ENCODE results near the gene AUP1. TPM values are rescaled to one million over a fixed set of nuclear protein-coding genes. Genes with fewer than 3 reads are reported as not detected.
A peak's percentile ranks its signal among the peaks of the same experiment; 100 is the strongest.

AUP1 gene
- total RNA-seq, 1 donor from 2014 or later, result 178 TPM

DNA sequence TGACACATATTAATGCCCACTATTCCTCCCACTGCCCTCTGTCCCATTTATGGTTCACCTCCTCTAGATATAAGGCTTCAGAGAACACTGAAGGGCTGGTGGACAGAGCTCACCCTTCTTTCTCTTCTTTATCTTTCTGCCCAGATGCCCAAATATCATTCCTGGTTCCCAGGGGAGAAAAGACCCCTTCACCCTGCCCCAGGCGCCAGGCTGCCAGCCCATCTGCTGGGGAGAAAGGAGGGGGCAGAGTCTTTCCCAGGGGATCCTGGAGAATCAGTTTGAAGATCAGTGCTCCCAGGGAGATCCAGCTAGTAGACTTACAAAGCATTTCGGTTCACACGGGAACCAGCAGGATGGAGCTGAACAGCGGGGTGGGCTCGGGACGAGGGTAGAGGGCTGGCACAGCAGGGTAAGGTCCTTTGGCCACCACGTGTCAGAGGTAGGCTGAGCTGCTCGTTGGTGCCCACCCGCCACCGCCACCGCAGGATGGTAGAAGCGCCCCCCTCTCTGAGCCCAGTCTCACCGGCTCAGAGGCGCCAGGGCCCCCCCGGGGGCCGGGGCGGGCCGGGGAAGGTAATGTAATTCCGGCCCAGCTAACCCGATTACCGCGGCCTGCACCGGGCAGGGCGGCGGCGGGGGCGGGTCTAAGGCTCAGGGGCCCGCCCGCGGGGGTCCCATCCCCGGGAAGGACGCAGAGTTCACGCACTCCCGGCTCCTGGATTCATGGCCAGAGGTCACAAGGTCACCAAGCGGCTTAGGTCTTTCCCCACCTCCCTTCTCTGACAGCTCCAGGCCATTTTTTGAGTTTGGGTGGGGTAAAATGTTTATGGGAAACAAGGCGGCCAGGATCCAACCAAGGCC lies 16.5 kb downstream of the AUP1 start:
- intact Hi-C loops (cut with micrococcal nuclease), result no loop called here
- peak overlapping the region; percentile 66 for H3K4me3 Mint-ChIP-seq

DNA sequence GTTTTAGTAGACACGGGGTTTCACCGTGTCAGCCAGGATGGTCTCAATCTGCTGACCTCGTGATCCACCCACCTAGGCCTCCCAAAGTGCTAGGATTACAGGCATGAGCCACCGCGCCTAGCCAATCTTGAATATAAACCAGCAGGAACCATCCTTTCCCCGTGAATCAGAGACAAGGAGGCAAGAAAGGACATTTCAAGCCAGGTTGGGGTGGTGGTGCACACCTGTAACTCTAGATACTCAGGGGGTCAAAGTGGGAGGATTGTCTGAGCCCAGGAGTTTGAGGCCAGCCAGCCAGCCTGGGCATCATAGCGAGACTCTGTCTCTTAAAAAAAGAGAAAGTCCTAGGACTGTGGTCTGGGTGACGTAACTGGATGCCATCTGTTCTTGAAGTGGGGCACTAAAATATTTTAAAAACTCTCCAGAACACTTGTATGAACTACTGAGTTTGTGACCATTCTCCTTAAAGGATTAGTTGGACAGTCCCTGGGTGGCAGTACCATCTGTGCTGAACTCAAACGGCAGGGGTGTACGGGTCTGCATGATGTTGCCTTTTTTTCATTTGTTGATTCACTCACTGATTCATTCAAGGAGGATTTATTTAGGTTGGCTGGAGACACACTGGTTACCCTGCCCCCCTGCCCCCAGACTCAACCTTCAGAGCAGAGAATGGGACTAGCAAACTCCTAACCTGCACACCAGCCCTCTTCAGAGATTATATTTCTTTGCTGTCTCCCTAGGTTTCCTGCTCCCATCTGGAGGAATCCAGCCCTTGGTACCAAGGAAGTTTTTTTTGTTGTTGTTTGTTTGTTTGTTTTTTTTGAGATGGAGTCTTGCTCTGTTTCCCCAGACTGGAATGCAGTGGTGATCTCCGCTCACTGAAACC lies 18.2 kb downstream of the AUP1 start:
- no peaks in the 10 kb centered on the region for H3K9me3 Mint-ChIP-seq
- no peak overlapping the region for H3K27ac Mint-ChIP-seq
- H3K36me3 Mint-ChIP-seq (ENCODE audit: low read depth), result peaks cover 10% of the 10 kb centered on the region
- H3K4me3 Mint-ChIP-seq, result no peak overlapping the region
- DNase-seq (ENCODE audit: low spot score), result no peak
- intact Hi-C loops (cut with micrococcal nuclease), result no loop called here
- H3K4me1 Mint-ChIP-seq (ENCODE audit: low read depth), result peaks cover 34% of the 10 kb centered on the region
- H3K27me3 Mint-ChIP-seq (ENCODE audit: insufficient read depth), result peaks cover 37% of the 10 kb centered on the region

More for the DNA sequence above, 16.5 kb downstream of the AUP1 start:
- Mint-ChIP-seq H3K36me3 (ENCODE audit: low read depth) (peaks cover 13% of the 10 kb centered on the region), H3K27ac (peak overlapping the region; percentile 52), H3K4me1 (ENCODE audit: low read depth) (peaks cover 27% of the 10 kb centered on the region), H3K9me3 (no peaks in the 10 kb centered on the region), H3K27me3 (ENCODE audit: insufficient read depth) (peaks cover 52% of the 10 kb centered on the region)
- no peak for DNase-seq (ENCODE audit: low spot score)

DNA sequence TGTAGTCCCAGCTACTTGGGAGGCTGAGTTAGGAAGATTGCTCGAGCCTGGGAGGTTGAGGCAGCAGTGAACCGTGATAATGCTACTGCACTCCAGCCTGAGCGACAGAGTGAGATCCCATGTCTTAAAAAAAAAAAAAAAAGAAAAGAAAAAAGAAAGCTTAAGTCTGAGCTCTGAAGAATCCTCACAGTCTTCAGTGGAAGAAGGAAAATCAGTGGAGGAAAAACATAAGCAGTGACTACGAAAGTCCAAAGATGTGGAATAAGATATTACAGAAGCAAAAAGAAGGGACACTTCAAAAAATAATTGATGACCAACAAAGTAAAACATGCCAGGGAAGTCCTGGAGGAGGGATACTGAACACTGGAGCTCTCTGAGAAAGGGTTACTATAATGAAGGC lies 19.2 kb downstream of the AUP1 start:
- no peak for DNase-seq (ENCODE audit: low spot score)
- Mint-ChIP-seq H3K9me3 (no peaks in the 10 kb centered on the region), H3K27ac (peak overlapping the region; percentile 0), H3K36me3 (ENCODE audit: low read depth) (peaks cover 16% of the 10 kb centered on the region), H3K4me1 (ENCODE audit: low read depth) (peaks cover 36% of the 10 kb centered on the region), H3K4me3 (no peak overlapping the region), H3K27me3 (ENCODE audit: insufficient read depth) (peaks cover 31% of the 10 kb centered on the region)
- intact Hi-C loops (cut with micrococcal nuclease), result no loop called here

DNA sequence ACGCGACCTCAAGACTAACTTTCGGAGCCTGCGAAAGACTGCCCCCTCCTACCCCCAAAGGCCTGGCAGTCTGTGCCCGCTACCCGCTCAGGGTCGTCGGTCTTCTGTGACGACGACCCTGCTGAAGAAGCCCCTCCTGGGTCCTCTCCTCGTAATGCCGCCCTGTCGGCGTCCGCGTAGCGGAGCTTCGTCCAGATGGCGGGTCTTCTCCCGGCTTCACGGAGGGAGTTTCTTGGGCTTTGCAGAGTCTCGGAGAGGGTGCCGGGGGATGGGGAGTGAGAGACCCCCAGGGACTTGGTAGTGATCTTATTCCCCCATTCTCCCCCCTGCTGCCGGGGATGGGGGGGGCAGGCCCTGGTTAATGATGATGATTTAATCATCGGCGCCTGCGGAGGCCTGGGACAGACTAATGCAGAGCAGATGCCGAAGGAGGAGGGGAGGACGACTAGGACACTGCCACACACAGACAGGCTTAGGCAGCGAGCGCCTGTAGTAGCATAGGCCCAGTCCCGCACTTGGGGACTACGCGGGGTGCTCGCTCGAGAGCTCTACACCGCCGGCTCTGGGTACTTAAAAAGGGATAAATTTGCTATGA lies 21.5 kb downstream of the AUP1 start:
- Mint-ChIP-seq H3K4me1 (ENCODE audit: low read depth) (peaks cover 50% of the 10 kb centered on the region), H3K36me3 (ENCODE audit: low read depth) (peaks cover 26% of the 10 kb centered on the region)

DNA sequence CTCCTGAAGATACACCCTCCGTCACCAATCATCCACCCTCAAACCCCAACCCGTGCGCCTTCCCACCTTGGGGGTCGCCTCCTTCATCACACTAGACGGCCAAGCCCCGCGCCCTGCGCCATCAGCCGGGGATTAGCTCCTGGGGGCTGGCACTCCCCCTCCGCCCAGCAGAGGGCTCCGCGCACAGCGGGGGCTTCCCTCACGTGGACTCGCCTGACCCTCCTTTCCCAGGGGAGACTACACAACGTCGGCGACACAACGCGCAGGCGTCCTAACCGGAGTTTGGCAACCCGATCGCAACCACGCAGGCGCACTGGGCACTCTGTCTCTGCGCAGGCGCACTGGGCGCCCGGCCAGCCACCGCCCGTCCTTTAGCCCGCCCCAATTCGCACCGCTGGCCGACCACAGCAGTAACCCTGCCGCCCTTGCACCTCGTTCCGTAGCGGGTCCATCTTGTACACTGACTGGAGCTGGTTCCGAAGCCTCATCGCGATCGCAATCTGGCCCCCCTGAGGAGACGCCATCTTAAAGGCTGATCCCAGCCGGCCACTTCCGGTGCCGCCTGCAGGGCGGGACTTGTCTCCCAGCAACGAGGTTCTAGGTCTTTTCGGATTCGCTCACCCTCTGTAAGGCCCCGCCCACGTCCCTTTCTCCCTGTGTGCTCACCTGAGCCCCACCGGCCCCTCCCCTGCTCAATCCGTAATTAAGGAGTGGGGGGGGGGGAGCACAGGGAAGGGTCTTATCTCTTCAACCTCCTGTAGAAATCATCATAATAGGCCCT lies 22.2 kb downstream of the AUP1 start, which contains the start of gene PCGF1:
TSS of gene PCGF1 (minus strand) at position 551 of the 781 bp plus-strand sequence. CDS start at position 524, 27 bp downstream.
- Mint-ChIP-seq H3K4me1 (ENCODE audit: low read depth) (peaks cover 55% of the 10 kb centered on the region), H3K36me3 (ENCODE audit: low read depth) (peaks cover 28% of the 10 kb centered on the region), H3K9me3 (no peaks in the 10 kb centered on the region), H3K27ac (peak within 1 kb of the TSS; percentile 99), H3K4me3 (peak within 1 kb of the TSS; percentile 96), H3K27me3 (ENCODE audit: insufficient read depth) (peaks cover 24% of the 10 kb centered on the region)
- intact Hi-C loops (cut with micrococcal nuclease), result loop anchor here (1.0 to 2.0 kb wide), 11 partner anchors 9 to 771 kb away; partner anchors contain the start of genes AUP1, DOK1, HK2 and HTRA2
- peak; percentile 96 for DNase-seq (ENCODE audit: low spot score)

More for the DNA sequence above, 21.5 kb downstream of the AUP1 start:
- Mint-ChIP-seq H3K9me3 (no peaks in the 10 kb centered on the region), H3K27ac (peak overlapping the region; percentile 99), H3K27me3 (ENCODE audit: insufficient read depth) (peaks cover 27% of the 10 kb centered on the region), H3K4me3 (peak overlapping the region; percentile 96)
- intact Hi-C loops (cut with micrococcal nuclease), result loop anchor here (1.0 to 2.0 kb wide), 11 partner anchors 8 to 771 kb away; partner anchors contain the start of genes AUP1, DOK1, HK2 and HTRA2
- no peak for DNase-seq (ENCODE audit: low spot score)

DNA sequence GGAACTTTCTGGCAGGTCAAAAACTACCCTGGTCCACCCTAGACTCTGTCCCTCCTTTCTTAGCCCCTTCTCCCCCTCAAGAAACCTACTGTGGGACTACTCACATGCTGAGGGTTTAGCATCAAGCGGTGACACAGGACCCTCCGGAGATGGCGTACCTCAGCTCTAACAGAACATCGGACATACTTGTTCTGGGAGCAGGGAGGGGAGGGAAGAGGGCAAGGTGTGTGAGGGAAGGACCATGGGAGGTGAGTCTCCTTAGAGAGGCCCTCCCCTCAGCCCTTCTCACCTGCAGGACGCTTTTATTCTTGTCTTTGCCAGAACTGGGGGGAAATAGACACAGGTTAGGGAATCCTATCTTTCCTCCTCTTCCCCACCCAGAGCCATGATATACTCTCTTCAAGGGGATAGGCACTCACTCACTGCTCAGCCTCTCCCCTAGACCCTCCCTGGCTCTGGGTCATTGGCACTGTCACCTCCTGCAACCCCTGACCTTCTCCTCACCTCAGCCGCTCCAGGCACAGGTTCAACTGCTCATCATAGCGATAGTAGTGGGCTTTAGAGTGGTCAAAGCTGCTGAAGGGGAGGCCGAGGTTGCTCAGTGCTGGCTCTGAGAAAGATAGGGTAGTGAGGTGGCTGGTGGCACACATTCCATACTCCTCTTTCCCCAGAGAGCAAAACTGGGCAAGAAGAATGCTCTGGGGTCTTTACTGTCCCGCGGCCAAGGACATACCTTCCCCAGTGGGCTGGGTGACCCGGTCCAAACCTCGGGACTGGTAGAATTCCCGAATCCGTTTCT lies 23.9 kb downstream of the AUP1 start:
- intact Hi-C loops (cut with micrococcal nuclease), result loop anchor here (2.0 kb wide), 2 partner anchors 149 to 769 kb away; partner anchors contain the start of genes SEMA4F and TPRKB
- Mint-ChIP-seq H3K36me3 (ENCODE audit: low read depth) (peaks cover 36% of the 10 kb centered on the region), H3K4me3 (peak overlapping the region; percentile 96)

DNA sequence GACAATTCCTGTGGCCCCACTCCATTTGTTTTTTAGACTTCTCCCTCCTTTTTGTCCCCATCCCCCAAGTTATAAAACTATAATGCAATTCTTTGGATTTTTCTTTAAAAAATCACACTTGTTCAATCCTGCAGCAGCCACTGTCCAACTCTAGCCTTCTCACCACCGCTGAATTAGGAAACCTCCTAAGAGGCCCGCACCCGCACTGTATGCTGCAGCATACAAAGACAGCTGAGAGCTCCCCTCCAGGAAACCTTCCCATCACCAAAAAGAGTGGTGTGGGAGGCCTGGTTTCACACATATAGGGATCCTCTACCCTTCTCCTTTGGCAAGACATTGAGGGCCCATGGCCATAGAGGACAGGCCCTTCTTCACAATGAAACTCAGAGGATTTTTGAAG lies 24.9 kb downstream of the AUP1 start:
- no peak for DNase-seq (ENCODE audit: low spot score)
- intact Hi-C loops (cut with micrococcal nuclease), result no loop called here
- Mint-ChIP-seq H3K27ac (peak overlapping the region; percentile 15), H3K4me3 (peak overlapping the region; percentile 57), H3K36me3 (ENCODE audit: low read depth) (peaks cover 41% of the 10 kb centered on the region), H3K27me3 (ENCODE audit: insufficient read depth) (peaks cover 29% of the 10 kb centered on the region), H3K4me1 (ENCODE audit: low read depth) (peaks cover 72% of the 10 kb centered on the region), H3K9me3 (no peaks in the 10 kb centered on the region)

More for the DNA sequence above, 23.9 kb downstream of the AUP1 start:
- Mint-ChIP-seq H3K27me3 (ENCODE audit: insufficient read depth) (peaks cover 25% of the 10 kb centered on the region), H3K27ac (no peak overlapping the region), H3K9me3 (no peaks in the 10 kb centered on the region), H3K4me1 (ENCODE audit: low read depth) (peaks cover 66% of the 10 kb centered on the region)
- no peak for DNase-seq (ENCODE audit: low spot score)

DNA sequence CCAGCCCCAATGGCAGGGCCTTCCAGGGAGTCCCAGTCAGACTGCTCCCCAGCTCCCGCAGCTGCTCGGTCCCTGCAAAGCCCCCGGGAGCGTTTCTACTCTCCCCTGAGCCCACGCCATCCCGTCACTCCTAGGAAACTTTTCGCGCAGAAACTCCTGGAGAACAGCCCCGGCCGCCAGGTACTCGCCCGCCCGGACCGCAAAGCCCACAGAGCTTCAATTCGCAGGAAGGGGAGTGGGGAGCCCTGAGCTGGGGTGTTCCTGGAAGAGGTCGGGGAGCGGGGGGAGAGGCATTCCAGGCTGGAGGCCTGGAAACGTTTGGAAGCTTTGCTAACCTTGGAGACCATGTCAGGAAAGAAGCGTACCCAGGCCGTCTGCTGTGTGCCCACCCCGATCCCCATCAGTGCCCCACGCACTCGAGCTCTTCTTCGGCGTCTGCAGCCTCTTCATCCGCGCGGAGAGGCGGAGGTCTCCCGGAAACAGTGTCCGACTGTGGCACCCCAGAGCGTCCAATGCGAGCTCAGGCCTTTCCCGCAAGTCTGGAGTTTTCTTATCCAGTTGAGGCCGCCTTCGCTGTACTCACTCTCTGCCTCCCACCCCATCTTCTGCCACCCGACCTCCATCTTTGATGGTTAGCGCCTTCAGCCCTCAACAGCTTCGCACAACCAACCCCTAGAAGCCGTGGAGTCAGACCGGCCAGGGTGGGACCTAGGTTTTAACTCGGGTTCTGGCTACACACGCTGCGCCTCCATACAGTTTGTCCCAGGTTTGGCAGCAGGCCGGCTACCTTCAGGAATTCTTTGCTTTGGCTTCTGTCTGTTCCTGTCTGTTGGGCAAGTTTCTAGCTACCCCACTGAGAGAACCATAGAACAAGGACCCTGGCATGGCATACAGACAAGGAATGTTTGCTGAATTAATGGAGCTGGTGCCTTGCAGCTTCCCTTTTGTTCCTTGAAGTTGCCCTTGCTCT lies 25.7 kb downstream of the AUP1 start:
- H3K9me3 Mint-ChIP-seq, result no peaks in the 10 kb centered on the region
- peaks cover 44% of the 10 kb centered on the region for H3K36me3 Mint-ChIP-seq (ENCODE audit: low read depth)
- DNase-seq (ENCODE audit: low spot score), result no peak

DNA sequence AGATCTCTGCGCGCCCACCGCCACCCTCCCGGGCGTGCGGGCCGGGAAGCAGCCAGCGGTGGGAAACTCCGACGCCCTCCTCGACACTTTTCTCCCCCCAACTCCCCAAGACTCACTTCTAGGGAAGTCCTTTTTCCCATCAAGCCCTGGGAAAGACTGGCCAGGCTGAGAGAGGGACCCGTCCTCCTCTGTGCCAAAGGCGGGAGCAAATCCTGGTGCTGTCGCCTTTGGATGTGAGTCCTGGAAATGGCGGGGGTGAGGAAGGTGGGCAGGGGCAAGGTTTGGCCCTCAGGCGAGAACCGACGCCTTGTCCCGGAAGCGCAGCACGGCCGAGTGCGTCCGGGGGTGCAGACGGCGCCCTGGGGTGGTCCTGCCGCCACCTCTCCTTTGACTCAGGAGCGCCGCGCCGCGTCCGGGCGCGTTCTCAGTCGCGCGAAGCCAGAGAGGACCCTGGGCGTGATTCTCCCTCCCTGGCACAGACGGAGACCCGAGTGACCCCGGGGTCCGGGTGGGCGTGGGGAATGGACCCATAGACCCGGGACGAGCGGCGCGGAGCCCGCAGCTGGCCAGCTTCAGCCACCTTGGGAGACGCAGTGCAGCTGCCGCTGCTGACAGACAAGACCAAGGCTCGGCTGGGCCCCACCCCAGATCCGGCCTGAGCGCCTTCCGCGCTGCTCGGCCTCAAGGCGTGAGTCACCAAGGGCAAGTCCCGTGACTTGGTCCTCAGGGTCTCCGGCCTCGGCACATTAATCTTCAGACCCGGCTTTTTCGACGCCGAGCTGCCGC lies 26.6 kb downstream of the AUP1 start:
- intact Hi-C loops (cut with micrococcal nuclease), result no loop called here
- peaks cover 75% of the 10 kb centered on the region for H3K4me1 Mint-ChIP-seq (ENCODE audit: low read depth)
- DNase-seq (ENCODE audit: low spot score), result no peak
- peak overlapping the region; percentile 23 for H3K27ac Mint-ChIP-seq
- H3K4me3 Mint-ChIP-seq, result peak overlapping the region; percentile 71
- no peaks in the 10 kb centered on the region for H3K9me3 Mint-ChIP-seq
- H3K27me3 Mint-ChIP-seq (ENCODE audit: insufficient read depth), result peaks cover 42% of the 10 kb centered on the region
- peaks cover 44% of the 10 kb centered on the region for H3K36me3 Mint-ChIP-seq (ENCODE audit: low read depth)

More for the DNA sequence above, 25.7 kb downstream of the AUP1 start:
- Mint-ChIP-seq H3K4me1 (ENCODE audit: low read depth) (peaks cover 75% of the 10 kb centered on the region), H3K27me3 (ENCODE audit: insufficient read depth) (peaks cover 35% of the 10 kb centered on the region), H3K4me3 (peak overlapping the region; percentile 71), H3K27ac (peak overlapping the region; percentile 23)
- intact Hi-C loops (cut with micrococcal nuclease), result no loop called here

DNA sequence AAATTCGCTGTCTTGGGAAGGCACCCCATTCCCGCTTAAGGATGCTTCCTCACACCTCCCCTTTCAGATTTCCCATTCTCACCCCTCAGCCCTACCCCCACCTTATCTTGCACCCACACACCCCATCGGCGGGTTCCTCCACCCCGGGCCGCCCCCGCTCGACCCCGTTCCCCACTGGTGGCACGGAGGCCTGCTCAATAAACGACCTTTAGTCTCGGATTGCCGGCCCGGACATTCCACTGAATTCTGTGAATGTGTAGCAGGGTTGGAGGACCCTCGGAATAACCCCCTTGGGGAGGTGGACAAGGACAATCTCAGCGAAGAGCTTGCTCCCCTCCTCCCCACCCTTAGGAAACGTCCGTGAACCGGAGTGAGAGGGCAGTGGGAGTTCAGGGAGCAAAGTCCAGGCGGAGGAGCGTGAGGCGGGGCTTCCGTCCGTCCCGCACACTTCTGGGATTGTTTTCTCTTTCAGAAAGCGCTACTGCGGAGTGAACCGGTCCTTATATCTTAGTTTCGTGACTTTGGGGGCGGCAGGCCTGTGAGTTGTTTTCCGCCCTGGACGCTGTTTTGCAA lies 27.3 kb downstream of the AUP1 start:
- H3K4me3 Mint-ChIP-seq, result peak overlapping the region; percentile 71
- peak overlapping the region; percentile 26 for H3K27ac Mint-ChIP-seq
- H3K36me3 Mint-ChIP-seq (ENCODE audit: low read depth), result peaks cover 47% of the 10 kb centered on the region
- intact Hi-C loops (cut with micrococcal nuclease), result no loop called here
- peaks cover 74% of the 10 kb centered on the region for H3K4me1 Mint-ChIP-seq (ENCODE audit: low read depth)
- peaks cover 45% of the 10 kb centered on the region for H3K27me3 Mint-ChIP-seq (ENCODE audit: insufficient read depth)
- no peaks in the 10 kb centered on the region for H3K9me3 Mint-ChIP-seq
- no peak for DNase-seq (ENCODE audit: low spot score)
